ENCODE results near the gene TMEM117.
"Not testable (repeated sequence)": the region's sequence is repeated elsewhere in the genome, so short reads cannot be mapped to it uniquely, and the experiment has no call there.

The TMEM117 gene

GRCh38 chr12:44100264-44100663 lies 264.4 kb downstream of the TMEM117 start:
- no peak for DNase-seq (ENCODE audit: low read depth)

- DNase-seq (ENCODE audit: low read depth), result no peak
These were observed 265.6 kb downstream of the TMEM117 start for GRCh38 chr12:44101475-44101874.

- no peak for DNase-seq (ENCODE audit: low read depth)
These were observed 279.0 kb downstream of the TMEM117 start for GRCh38 chr12:44114906-44115305.

GRCh38 chr12:44117337-44117736 lies 281.5 kb downstream of the TMEM117 start:
- no peak for DNase-seq (ENCODE audit: low read depth)

- no peak for DNase-seq (ENCODE audit: low read depth)
These were observed 283.1 kb downstream of the TMEM117 start for GRCh38 chr12:44118946-44119345.

GRCh38 chr12:44126806-44127205 lies 290.9 kb downstream of the TMEM117 start:
- DNase-seq (ENCODE audit: low read depth), result no peak

GRCh38 chr12:44127966-44128710 lies 292.3 kb downstream of the TMEM117 start:
- no peak for DNase-seq (ENCODE audit: low read depth)

- no peak for DNase-seq (ENCODE audit: low read depth)
These were observed 307.3 kb downstream of the TMEM117 start for GRCh38 chr12:44143175-44143574.

- DNase-seq (ENCODE audit: low read depth), result no peak
These were observed 313.1 kb downstream of the TMEM117 start for GRCh38 chr12:44148936-44149335.

- no peak for DNase-seq (ENCODE audit: low read depth)
These were observed 318.2 kb downstream of the TMEM117 start for GRCh38 chr12:44154128-44154527.

- no peak for DNase-seq (ENCODE audit: low read depth)
These were observed 319.5 kb downstream of the TMEM117 start for GRCh38 chr12:44155358-44155757.

GRCh38 chr12:44157359-44157758 lies 321.5 kb downstream of the TMEM117 start:
- DNase-seq (ENCODE audit: low read depth), result no peak

GRCh38 chr12:44158746-44159145 lies 322.9 kb downstream of the TMEM117 start:
- DNase-seq (ENCODE audit: low read depth), result no peak

- no peak for DNase-seq (ENCODE audit: low read depth)
These were observed 323.3 kb downstream of the TMEM117 start for GRCh38 chr12:44159216-44159615.

- no peak for DNase-seq (ENCODE audit: low read depth)
These were observed 324.0 kb downstream of the TMEM117 start for GRCh38 chr12:44159862-44160261.

GRCh38 chr12:44162961-44163360 lies 327.1 kb downstream of the TMEM117 start:
- DNase-seq (ENCODE audit: low read depth), result no peak

GRCh38 chr12:44174053-44174452 lies 338.2 kb downstream of the TMEM117 start:
- DNase-seq (ENCODE audit: low read depth), result no peak

- no peak for DNase-seq (ENCODE audit: low read depth)
These were observed 348.8 kb downstream of the TMEM117 start for GRCh38 chr12:44184499-44185206.

- DNase-seq (ENCODE audit: low read depth), result no peak
These were observed 357.4 kb downstream of the TMEM117 start for GRCh38 chr12:44193281-44193680.

- not testable (repeated sequence) for DNase-seq (ENCODE audit: low read depth)
These were observed 359.8 kb downstream of the TMEM117 start for GRCh38 chr12:44195719-44196118.

GRCh38 chr12:44206045-44206444 lies 370.2 kb downstream of the TMEM117 start:
- no peak for DNase-seq (ENCODE audit: low read depth)

GRCh38 chr12:44217146-44217883 lies 381.4 kb downstream of the TMEM117 start:
- DNase-seq (ENCODE audit: low read depth), result no peak

- no peak for DNase-seq (ENCODE audit: low read depth)
These were observed 387.9 kb downstream of the TMEM117 start for GRCh38 chr12:44223736-44224135.

Measured in stimulated activated CD8-positive, alpha-beta memory T cell treated with anti-CD3 and anti-CD28 coated beads, Interleukin-4, amount 100 ng/mL, for 24 hours (primary cell).